Left lung (tissue), 10 donors: ENCODE results near the gene SH3RF2. TPM values are rescaled to one million over a fixed set of nuclear protein-coding genes. Genes with fewer than 3 reads are reported as not detected.

Experiments used
- ATAC-seq: fragments of 200-7000 bp; cut with Tn5 transposase; one replicate; pipeline ENCODE4 v1.9.1; 2020; ENCODE audit warnings: moderate library complexity
- DNase-seq, 4 donors: peaks; one replicate each; pipeline ENCODE4 v3.0.0-alpha.2; 2013 to 2020
- H3K27ac ChIP-seq, 2 donors: fragments of 200-600 bp; sonication (generic) in 1 of 2; one replicate each; pipeline versions ENCODE4 v1.5.0 to v1.8.0; 2020 to 2021
- H3K27me3 ChIP-seq, 2 donors: fragments of 200-600 bp; sonication (generic) in 1 of 2; one replicate each; pipeline versions ENCODE4 v1.5.0 to v1.8.0; 2020 to 2021
- H3K36me3 ChIP-seq, 2 donors: fragments of 200-600 bp; sonication (generic) in 1 of 2; one replicate each; pipeline versions ENCODE4 v1.5.0 to v1.8.0; 2020 to 2021
- H3K4me1 ChIP-seq, 2 donors: fragments of 200-600 bp; one replicate each; pipeline ENCODE4 v1.8.0; 2021
- H3K4me3 ChIP-seq, 2 donors: fragments of 200-600 bp; sonication (generic) in 1 of 2; one replicate each; pipeline versions ENCODE4 v1.5.0 to v1.8.0; 2020 to 2021; ENCODE audit warnings: mild to moderate bottlenecking in 1 of 2
- H3K9me3 ChIP-seq, 2 donors: fragments of 200-600 bp; sonication (generic) in 1 of 2; one replicate each; pipeline versions ENCODE4 v1.5.0 to v1.8.0; 2020 to 2021
- intact Hi-C, 2 donors: fragments of 100-400 bp; cut with DNase I; formaldehyde crosslinking; loops; one replicate each; pipeline versions ENCODE4 v1.11.2 to v1.14.2; 2022
- polyA plus RNA-seq, 6 donors: library from polyadenylated mRNA; unstranded; fragments of 120-200 nt; gene quantifications; one replicate each; pipeline ENCODE4 v1.2.1, GENCODE V29; 2013; ENCODE audit not compliant: insufficient read length in 6 of 6
- total RNA-seq, 2 donors: library from RNA; stranded (reverse); fragmentation: NEBNext Ultra II Directional; extraction: Animal tissue kit (Norgen Biotek cat#: 25700); gene quantifications; one replicate each; pipeline ENCODE4 v1.2.1, GENCODE V29; 2021
- TF ChIP-seq, protein P1 (sequence below), 2 donors: fragments of 200-600 bp; sonication (generic) in 1 of 2; IDR thresholded peaks; one replicate each; pipeline versions ENCODE4 v1.5.0 to v1.8.0; 2021; ENCODE audit warnings: antibody characterized with exemption in 2 of 2
- donor health status: DM: no; HTN: yes; CAD: no.
- donor health status: DM: no; HTN: no; CAD: no.

The SH3RF2 gene
- total and polyA plus RNA-seq, 8 donors = 0.24 to 20.3 (median 0.47) TPM

DNA sequence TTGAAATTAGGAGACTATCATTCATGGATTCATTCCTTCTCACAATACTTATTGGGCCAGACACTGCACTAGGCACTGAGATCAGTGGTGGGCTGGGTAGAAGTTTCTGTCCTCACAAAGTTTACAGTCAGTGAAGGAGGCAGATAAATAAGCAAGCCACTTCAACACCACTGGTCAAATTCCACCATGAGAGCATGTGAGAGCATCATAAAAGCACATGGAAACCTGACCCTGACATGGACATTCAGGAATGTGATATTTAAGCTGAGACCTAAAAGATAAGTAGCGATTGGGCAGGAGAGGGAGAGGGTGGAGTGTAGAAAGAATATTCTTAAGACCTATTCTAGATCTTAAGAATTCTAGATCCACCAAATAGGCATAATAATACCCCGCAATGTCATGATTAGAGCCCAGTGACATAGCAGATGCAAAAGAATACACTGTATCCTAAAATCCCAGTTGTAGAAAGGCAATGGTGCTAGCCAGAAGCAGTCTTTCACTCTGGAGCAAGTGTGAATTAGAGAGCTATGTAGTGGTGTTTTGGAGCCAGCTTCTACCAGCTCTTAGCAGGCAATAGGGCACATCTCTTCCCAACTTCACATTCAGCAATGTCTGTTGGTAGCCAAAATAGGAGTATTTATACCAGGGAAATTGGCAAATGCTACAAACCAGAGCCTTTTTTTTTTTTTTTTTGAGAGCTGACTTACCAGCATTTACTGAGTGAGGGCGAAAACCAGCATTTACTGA is 46.4 kb downstream of the SH3RF2 start:
- peak overlapping the region in 1 of 2 donors; percentile 22 for H3K27ac ChIP-seq
- H3K9me3 ChIP-seq = no peaks in the 10 kb centered on the region
- intact Hi-C loops = no loop called here
- peaks cover 4 to 15% of the 10 kb centered on the region in 2 donors for H3K4me1 ChIP-seq
- no peaks in the 10 kb centered on the region for H3K27me3 ChIP-seq
- TF ChIP-seq, protein P1, sequence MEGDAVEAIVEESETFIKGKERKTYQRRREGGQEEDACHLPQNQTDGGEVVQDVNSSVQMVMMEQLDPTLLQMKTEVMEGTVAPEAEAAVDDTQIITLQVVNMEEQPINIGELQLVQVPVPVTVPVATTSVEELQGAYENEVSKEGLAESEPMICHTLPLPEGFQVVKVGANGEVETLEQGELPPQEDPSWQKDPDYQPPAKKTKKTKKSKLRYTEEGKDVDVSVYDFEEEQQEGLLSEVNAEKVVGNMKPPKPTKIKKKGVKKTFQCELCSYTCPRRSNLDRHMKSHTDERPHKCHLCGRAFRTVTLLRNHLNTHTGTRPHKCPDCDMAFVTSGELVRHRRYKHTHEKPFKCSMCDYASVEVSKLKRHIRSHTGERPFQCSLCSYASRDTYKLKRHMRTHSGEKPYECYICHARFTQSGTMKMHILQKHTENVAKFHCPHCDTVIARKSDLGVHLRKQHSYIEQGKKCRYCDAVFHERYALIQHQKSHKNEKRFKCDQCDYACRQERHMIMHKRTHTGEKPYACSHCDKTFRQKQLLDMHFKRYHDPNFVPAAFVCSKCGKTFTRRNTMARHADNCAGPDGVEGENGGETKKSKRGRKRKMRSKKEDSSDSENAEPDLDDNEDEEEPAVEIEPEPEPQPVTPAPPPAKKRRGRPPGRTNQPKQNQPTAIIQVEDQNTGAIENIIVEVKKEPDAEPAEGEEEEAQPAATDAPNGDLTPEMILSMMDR (IDR thresholded peaks at IDR 0.05) = no peak
- ATAC-seq (peak; percentile 4), DNase-seq (no peak)
- H3K36me3 ChIP-seq = no peaks in the 10 kb centered on the region
- H3K4me3 ChIP-seq = no peak overlapping the region

DNA sequence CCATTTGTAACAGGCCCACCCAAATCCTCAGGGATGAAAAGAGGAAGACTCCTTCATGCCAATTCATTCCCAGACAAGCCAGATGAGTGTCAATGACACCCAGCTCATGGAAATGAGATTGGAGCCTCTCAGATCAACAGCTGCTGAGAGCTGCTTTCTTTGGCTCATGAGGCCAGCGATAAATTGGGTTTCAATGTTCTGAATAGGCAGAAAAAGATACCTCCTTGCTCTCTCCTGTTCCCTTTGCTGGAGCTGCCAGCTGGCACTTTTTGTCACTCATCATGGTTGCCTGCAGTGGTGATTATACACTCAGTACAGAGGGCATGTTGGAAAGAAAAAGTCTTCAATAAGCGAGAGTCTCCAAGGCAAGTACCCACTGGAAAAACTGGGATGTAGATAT is 47.1 kb downstream of the SH3RF2 start:
- H3K4me1 ChIP-seq = peaks cover 4 to 15% of the 10 kb centered on the region in 2 donors

DNA sequence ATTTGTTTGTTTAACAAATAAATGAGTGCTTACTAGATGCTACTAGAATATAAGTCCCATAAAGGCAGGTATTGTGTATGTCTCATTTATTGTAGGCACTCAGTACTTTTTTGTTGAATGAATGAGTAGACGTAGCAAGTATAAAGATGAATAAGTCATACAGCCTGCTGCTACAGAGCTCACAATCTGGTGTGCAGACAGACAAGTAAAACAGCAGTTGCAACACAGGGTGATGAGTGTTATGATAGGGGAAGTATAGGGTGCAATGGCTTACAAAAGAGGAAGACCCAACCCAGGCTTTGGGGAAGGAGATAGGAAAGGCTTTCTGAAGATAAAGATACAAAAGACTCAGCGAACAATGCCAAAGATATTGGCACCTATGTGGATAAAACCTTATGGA is 47.7 kb downstream of the SH3RF2 start:
- no peaks in the 10 kb centered on the region for H3K9me3 ChIP-seq
- DNase-seq (no peak), ATAC-seq (peak; percentile 31)
- H3K4me1 ChIP-seq = peaks cover 4 to 15% of the 10 kb centered on the region in 2 donors
- intact Hi-C loops = no loop called here
- H3K27me3 ChIP-seq = no peaks in the 10 kb centered on the region
- no peak overlapping the region for H3K4me3 ChIP-seq
- H3K27ac ChIP-seq = no peak overlapping the region
- TF ChIP-seq, protein P1 (IDR thresholded peaks at IDR 0.05) = no peak
- H3K36me3 ChIP-seq = no peaks in the 10 kb centered on the region

More for the DNA sequence above, 47.1 kb downstream of the SH3RF2 start:
- peak in 2 of 4 donors; percentile 12 to 33 for DNase-seq
- intact Hi-C loops = no loop called here
- Histone ChIP-seq H3K27ac (no peak overlapping the region), H3K9me3 (no peaks in the 10 kb centered on the region), H3K36me3 (no peaks in the 10 kb centered on the region), H3K27me3 (no peaks in the 10 kb centered on the region), H3K4me3 (no peak overlapping the region)
- no peak for ATAC-seq
- TF ChIP-seq, protein P1 (IDR thresholded peaks at IDR 0.05) = no peak

DNA sequence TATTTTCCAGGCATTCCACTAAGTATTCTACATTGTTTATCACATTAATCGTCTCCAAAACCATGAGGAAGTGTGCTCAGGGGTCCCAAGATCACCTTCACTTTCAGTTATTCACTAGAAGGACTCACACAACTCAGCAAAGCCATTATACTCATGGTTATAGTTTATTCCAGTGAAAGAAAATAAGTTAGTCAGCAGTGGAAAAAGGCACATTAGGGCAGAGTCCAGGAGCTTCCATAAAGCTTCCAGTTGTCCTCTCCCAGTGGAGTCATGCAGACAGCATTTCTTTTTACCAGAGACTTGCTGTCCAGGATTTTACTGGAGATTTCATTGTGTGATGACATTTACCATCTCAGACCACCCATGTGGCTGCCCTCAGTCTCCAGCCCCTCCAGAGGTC is 51.5 kb downstream of the SH3RF2 start:
- H3K4me1 ChIP-seq = peaks cover 0 to 8% of the 10 kb centered on the region in 2 donors
- TF ChIP-seq, protein P1 (IDR thresholded peaks at IDR 0.05) = no peak
- ATAC-seq (no peak), DNase-seq (no peak)
- no peaks in the 10 kb centered on the region for H3K9me3 ChIP-seq
- no peak overlapping the region for H3K4me3 ChIP-seq
- intact Hi-C loops = no loop called here
- no peaks in the 10 kb centered on the region for H3K27me3 ChIP-seq
- H3K27ac ChIP-seq = no peak overlapping the region
- no peaks in the 10 kb centered on the region for H3K36me3 ChIP-seq

DNA sequence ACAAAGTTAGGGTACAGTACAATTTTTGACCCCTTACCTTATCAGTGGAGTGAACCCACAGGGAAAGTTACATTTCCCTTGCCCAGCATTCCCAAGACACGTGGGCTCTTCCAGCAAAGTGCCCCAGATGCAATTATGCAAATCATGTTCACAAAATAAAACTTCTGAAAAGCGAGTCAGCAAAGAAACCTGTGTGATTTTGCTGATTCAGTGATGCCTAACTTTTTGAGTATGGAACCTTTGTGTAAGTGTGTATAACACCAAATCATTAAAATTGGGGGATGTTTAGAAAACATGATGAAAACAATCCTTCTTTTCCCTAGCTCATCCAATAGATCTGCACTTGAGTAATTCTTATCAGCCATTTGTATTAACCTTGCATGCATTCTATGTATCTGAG is 52.6 kb downstream of the SH3RF2 start:
- Histone ChIP-seq H3K9me3 (peaks cover 0 to 6% of the 10 kb centered on the region in 2 donors), H3K27me3 (no peaks in the 10 kb centered on the region), H3K4me1 (peaks cover 0 to 2% of the 10 kb centered on the region in 2 donors), H3K27ac (no peak overlapping the region), H3K36me3 (no peaks in the 10 kb centered on the region), H3K4me3 (no peak overlapping the region)
- ATAC-seq (no peak), DNase-seq (no peak)
- intact Hi-C loops = no loop called here
- TF ChIP-seq, protein P1 (IDR thresholded peaks at IDR 0.05) = no peak
